Measurements from ENCODE around the gene TRMT2B.
"Not testable (repeated sequence)": the region's sequence is repeated elsewhere in the genome, so short reads cannot be mapped to it uniquely, and the experiment has no call there.

Gene TRMT2B

DNA sequence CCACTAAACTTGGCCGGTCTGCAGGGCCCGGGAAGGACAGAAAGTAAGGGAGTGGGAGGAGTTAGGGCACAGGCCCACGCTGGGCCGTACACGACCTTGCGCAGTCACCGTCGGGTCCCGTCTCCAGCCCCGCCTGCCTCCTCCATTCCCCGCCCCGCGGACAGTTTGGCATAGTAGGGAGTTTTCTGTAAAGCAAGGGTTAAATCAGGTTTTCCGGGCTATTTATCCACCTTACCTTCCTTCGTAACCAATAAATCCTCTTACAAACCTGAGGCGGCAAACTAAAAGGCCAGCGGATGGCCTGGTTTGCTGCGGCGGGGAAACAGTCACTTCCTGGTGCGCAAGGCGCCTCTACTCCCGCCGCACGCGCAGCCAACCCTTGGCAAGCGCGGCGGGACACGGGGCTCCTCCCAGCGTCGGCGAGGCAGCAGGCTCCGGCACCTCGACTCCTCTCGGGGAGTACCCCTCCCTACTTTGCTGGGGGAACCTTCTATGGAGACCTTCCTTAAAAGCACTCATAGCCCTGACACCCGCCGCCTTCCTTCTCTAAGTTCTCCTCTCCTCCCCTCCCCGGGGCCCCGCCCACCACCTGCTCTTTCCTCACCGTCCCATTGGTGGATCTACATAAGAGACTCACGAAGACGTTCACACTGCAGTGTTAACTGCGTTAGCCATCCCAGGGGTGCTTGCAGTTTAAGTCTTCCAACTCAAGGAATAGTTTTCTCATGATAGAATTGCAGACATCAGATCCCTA is at the start of gene TRMT2B:
TSS of gene TRMT2B (minus strand) at position 563 of the 754 bp plus-strand sequence. CDS start 9,822 bp downstream, outside the sequence.
- peak; percentile 11 to 67 for DNase-seq

DNA sequence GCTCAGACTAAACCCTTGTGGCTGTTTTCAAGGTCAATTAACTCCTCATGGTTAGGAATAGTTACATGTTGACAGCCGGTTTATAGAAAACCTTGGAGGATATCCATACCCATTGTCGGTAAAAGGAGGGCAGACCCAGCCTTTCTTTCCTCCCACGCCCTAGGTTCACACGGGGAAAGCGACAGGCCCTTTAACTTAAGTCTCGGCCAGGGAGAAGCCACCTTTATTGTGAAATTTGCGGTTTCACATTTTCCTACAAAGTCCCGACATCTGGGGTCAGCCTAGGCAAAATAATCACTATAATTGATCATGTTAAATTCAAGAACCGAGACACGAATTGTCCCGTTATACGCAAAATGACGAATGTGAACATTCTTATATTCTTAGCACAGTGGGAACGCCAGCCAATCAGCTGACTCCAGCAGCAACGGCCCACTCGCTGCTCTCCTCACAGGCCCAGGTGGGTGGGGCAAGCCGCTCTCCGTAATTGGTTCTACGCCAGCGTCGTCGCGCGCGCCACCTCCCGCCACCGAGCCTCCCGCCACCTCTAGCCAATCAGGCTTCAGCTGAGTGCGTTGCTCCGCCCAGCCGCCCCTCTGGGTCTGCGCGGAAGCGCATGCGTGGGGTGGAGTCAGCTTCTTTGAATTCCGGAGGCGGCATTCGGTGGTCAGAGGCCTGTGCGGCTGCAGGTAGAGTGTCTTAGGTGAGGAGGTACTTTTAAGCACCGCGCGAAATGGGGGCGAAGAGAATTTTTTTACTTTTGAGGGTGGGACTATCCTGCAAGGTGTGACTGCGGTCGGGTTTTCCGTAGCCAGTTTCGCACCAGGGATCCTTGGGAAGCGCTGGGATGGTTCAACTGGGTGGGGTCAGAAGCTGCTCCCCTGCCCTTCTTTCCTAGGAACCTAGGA is 45.9 kb upstream of the TRMT2B start, which contains the start of gene CENPI:
TSS of gene CENPI (plus strand) at position 659 of the 908 bp plus-strand sequence. CDS start 2,867 bp downstream, outside the sequence.
- peak; percentile 30 to 75 for DNase-seq

- DNase-seq = no peak
Measured at GRCh38 chrX:101091817-101092216, 39.9 kb upstream of the TRMT2B start.

DNA sequence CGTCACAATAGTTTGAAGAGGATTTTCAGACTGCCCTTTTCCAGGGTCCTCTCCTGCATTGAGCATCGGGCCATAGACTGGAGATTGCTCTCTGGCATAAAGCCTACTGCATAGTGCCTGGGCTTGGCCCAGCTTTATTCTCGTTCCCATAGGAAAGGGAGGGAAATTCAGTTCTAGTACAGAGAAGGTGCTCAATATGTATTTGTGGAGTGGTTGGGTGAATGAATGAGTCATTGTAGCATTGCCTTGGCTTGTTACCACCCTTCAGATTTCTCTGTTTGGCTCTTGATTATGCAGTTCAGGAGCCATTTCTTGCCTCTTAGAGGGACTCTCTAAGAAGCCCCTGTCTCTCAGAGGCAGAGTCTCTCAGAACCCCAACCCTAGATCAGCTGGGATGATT is 29.3 kb upstream of the TRMT2B start:
- DNase-seq = no peak

GRCh38 chrX:101080326-101081124 is 28.6 kb upstream of the TRMT2B start:
- no peak for DNase-seq

DNA sequence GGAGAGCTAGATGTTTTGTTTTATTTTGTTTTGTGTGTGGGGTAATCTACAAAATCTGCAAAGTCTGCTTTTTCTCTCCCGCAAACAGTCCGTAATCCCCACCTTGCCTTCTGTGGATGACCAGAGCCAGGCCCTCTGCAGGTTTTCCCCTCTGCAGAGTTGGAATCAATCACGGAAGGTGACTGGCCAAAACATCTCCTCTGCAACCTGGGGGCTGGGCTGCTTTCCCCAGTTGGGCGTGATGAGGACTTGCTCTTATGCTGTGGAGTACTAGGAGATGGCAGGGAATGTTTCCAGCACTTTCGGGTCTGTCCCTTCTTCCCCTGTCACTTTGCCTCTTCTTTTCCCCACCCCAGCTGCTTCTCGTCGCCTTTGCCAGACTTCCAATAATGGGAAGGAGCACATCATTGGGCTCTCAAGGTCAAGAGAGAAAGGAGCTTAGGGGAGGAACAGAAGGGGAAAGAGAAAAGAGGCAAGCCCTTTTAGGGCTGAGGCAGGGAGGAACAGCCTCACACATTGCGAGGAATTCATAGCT is 27.9 kb upstream of the TRMT2B start:
- DNase-seq = no peak

GRCh38 chrX:101078716-101079598 is 27.0 kb upstream of the TRMT2B start, which contains the start of gene TMEM35A:
TMEM35A (plus strand) TSS chrX:101078879; CDS start chrX:101079003, 124 bp downstream.
- DNase-seq = no peak

DNA sequence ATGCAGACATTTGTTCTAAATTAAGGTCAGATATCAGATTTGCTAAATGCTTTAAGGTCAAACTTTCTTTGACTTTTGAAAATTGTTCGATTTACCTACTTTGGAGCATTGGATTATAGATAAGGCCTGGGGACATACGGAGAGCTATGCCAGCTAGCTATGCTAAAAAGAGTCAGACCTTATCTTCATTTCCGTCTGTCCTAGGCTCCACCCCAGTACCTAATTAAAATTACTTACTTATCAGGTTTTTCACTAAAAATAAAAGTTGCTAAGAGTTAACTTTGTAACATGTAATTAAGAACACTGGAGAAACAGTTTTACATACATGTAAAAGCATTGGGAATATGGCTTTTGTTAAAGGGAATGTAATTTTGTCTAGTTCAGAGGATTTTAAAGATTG is 19.7 kb upstream of the TRMT2B start:
- no peak for DNase-seq

DNA sequence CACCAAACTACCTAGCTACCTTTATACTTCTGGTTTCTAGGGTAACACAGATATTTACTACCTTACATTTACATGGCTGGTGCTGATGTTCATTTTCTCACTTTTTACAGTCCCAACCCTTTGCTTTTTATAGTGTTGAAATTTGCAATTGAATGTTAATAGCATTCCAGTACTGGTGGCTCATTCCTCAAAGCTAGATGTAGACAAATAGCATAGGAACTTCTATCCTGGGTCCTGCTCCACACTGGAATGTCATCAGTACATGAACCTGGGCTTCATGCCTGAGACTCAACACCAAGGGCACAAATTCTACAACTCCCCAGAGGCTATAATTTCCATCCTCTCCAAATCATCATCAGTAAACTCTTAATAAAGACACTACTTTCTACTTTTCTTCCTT is 10.3 kb upstream of the TRMT2B start:
- DNase-seq = no peak

GRCh38 chrX:101057093-101057714 is 5.3 kb upstream of the TRMT2B start:
- DNase-seq = peak; percentile 22 to 64

GRCh38 chrX:101056551-101056950 is 4.6 kb upstream of the TRMT2B start:
- DNase-seq = not testable (repeated sequence)

DNA sequence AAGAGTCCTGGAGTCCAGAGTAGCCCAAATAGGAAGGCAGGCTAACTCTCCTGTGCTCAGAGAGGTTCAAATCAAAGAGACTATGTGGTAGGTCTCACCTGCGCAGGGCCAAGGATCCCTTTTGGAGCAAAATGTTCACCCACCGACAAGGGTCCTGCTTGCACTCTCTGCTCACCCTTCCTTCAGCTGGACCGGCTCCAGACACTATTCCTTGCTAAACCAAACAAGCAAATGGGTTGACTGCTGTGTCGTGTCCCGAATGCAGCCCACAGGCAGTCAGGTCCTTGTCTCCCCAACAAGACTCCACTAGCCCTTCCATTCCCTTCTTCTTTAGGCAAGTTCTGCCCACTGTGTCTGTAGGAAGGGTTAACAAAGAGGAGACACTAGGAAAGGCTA is 760 bp downstream of the TRMT2B start:
- DNase-seq = no peak

DNA sequence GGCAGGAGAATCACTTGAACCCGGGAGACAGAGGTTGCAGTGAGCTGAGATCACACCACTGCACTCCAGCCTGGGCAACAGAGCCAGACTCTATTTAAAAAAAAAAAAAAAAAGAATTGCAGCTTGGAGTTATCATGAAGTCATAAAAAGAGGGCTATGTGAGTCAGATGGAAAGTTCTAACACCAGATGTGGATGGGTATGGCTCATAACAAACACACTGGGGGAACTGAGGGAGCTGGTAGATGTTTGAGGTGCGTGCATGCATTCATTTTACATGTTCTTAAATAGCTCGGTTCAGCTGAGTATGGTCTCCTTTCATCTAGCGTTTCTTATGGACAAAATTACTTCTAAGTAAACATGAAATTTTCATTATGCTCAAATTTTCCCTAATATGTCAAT is 11.7 kb downstream of the TRMT2B start:
- DNase-seq = no peak

DNA sequence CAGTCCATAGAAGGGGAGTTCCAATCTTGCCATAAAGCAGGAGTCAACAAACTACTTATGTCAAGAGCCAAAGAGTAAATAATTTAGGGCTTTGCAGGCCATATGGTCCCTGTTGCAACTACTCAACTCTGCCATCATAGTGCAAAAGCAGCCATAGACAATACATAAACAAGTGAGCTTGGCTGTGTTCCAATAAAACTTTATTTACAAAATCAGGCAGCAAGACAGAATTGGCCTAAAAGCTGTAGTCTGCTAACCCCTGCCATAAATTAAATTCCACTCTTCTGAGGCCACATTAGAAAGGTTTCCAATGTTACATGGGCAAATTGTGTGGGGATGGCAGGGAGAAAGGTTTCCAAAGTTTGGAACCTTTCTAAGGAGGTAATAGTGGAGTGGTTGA is 14.7 kb downstream of the TRMT2B start:
- no peak for DNase-seq

DNA sequence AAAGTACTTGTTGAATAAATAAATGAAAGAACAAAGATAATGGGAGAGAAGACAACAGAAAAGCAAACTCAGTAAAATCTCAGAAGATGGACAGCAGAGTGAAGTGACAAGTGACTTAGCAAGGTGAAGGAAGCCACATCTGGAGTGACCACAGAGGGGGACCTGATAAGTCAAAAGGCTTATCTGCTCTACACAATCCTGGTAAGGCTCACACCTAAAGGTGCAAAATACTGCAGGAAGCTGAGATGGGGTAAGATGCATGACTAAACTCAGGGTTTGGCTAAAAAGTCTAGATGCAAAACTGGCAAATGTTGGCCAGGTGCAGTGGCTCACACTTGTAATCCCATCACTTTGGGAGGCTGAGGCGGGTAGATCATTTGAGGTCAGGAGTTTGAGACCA is 22.2 kb downstream of the TRMT2B start:
- DNase-seq = no peak

DNA sequence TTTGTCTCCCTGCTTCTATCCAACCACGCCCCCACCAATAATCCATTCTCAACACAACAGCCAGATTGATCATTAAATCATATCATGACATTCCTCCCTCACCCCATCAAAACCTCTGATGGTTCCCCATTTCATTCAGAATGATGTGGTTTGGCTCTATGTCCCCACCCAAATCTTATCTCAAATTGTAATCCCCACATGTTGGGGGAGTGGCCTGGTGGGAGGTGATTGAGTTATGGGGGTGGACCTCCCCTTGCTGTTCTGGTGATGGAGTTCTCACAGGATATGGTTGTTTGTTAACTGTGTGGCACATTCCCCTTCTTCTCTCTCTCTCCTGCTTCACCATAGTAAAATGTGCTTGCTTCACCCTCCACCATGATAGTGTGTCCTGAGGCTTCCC is 23.3 kb downstream of the TRMT2B start:
- DNase-seq = no peak

DNA sequence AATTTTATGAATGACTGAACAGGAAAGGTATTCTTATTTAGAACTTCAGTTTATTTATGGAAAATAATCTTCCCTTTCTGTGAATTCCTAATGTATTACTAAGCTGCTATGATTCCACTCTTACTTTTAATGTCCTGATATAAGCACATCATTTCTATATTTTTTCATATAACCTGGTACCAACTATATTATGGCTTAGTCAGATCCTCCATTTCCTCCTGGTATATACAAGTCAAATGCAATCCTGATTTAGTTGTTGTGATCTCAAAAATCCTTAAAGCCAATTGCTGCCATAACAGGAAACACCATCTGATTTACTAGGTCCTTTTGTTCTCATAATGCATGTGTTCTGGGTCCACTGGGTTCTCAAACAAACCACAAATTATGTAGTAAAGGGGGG is 26.8 kb downstream of the TRMT2B start:
- DNase-seq = no peak

GRCh38 chrX:101022020-101022419 is 29.9 kb downstream of the TRMT2B start:
- no peak for DNase-seq

DNA sequence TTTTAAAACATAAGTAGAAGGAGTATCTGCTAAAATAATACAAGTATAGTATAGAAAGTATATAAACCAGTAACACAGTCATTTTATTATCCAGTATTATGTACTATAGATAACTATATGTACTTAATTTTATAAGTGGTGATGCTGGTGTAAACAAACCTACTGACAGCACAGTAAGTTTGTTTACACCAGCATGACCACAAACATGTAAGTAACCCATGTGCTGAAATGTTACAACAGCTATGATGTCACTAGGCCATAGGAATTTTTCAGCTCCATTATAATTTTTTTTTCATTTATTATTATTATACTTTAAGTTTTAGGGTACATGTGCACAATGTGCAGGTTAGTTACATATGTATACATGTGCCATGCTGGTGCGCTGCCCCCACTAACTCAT is 39.9 kb downstream of the TRMT2B start:
- not testable (repeated sequence) for DNase-seq

- DNase-seq = no peak
Measured at GRCh38 chrX:101009090-101009489, 42.8 kb downstream of the TRMT2B start.

DNA sequence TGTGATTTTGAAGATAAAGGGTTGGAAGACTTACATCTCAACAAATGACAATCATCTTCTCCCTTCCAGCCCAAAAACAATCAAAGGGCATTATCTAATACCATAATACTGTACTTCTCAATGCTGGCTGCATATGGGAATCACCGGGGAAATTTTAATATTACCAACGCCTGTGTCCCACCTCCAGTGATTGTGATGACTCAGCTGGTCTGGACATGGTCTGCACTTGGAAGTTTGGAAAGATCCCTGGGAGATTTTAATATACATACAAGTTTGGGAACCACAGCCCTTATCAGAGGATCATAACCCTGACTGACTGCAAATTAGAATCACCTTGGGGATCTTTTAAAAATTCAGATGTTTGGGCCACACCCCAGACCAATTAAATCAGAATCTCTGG is 52.5 kb downstream of the TRMT2B start:
- DNase-seq = no peak
